Body of pancreas (tissue), 4 donors: ENCODE data around the gene STOML1. TPM values are rescaled to one million over a fixed set of nuclear protein-coding genes. Genes with fewer than 3 reads are reported as not detected.
"Not testable (repeated sequence)": the region's sequence is repeated elsewhere in the genome, so short reads cannot be mapped to it uniquely, and the experiment has no call there.

Source experiments
- ATAC-seq: fragments of 150-250 bp; one replicate; pipeline ENCODE4 v1.9.1; 2016
- DNase-seq, 4 donors: peaks; one replicate each; pipeline ENCODE4 v3.0.0-alpha.2; 2019
- H3K27ac ChIP-seq, 4 donors: fragments of 200-600 bp; sonication (generic); 1 replicate in 3 of 4; 2 replicates in 1 of 4; pipeline versions ENCODE4 v1.5.1 to v1.6.1; 2016 to 2019; ENCODE audit warnings: mild to moderate bottlenecking in 1 of 4, mixed read lengths in 1 of 4, moderate library complexity in 1 of 4
- H3K27me3 ChIP-seq, 2 donors: fragments of 200-600 bp; sonication (generic); one replicate each; pipeline ENCODE4 v1.6.0; 2016; ENCODE audit warnings: mild to moderate bottlenecking in 1 of 2
- H3K36me3 ChIP-seq, 2 donors: fragments of 200-600 bp; sonication (generic); replicated peaks in 1 of 2; 2 replicates each; pipeline ENCODE4 v1.5.1; 2016; ENCODE audit warnings: low read depth in 2 of 2; ENCODE audit not compliant: insufficient read depth in 1 of 2
- H3K4me1 ChIP-seq: fragments of 200-600 bp; sonication (generic); one replicate; pipeline ENCODE4 v1.6.0; 2016
- H3K4me3 ChIP-seq, 2 donors: fragments of 200-600 bp; sonication (generic); 1 replicate in 1 of 2; 2 replicates in 1 of 2; pipeline ENCODE4 v1.5.1; 2016 to 2019
- H3K9me3 ChIP-seq, 3 donors: fragments of 200-600 bp; sonication (generic); 1 replicate in 2 of 3; 2 replicates in 1 of 3; pipeline ENCODE4 v1.5.1; 2016
- CTCF ChIP-seq, 7 experiments: fragments of 450-650 bp in 4 of 7; fragments of 200-600 bp in 3 of 7; sonication (generic) in 3 of 7; IDR thresholded peaks; one replicate each; pipeline ENCODE4 v1.5.1; 2016 to 2019; ENCODE audit warnings: antibody characterized with exemption in 7 of 7
- POLR2A ChIP-seq, 3 donors: fragments of 450-650 bp; IDR thresholded peaks; one replicate each; pipeline ENCODE4 v1.6.1; 2016; ENCODE audit warnings: antibody characterized with exemption in 3 of 3, mild to moderate bottlenecking in 2 of 3
- WGBS, 2 donors: methylation state at CpG; one replicate each; pipeline ENCODE4 v1.1.5; 2017; 5-methylcytosine and 5-hydroxymethylcytosine counted together
- intact Hi-C: fragments of 100-400 bp; cut with DNase I; formaldehyde crosslinking; loops from one replicate; pipeline ENCODE4 v1.15.1; 2023
- total RNA-seq, 2 donors: library from RNA; depleted of rRNA; stranded (reverse); fragments of >200 nt; gene quantifications; one replicate each; pipeline ENCODE4 v1.1.0, GENCODE V29; 2016

STOML1 gene
- total RNA-seq, 2 donors from 2014 or later: 6.0 to 10.2 TPM

- H3K27me3 ChIP-seq: no peaks in the 10 kb centered on the region
- DNase-seq: no peak
- ATAC-seq: no peak
- no peak overlapping the region for H3K4me3 ChIP-seq
- no peak overlapping the region for H3K27ac ChIP-seq
- no peaks in the 10 kb centered on the region for H3K9me3 ChIP-seq
- intact Hi-C loops: no loop called here
- TF ChIP-seq CTCF (IDR thresholded peaks at IDR 0.05) (no peak), POLR2A (IDR thresholded peaks at IDR 0.05) (no peak)
- WGBS, 2 donors: 84 to 91% methylated on average over 4 of the region's 4 CpGs
- H3K4me1 ChIP-seq: peaks cover 21% of the 10 kb centered on the region
- no peaks in the 10 kb centered on the region for H3K36me3 ChIP-seq
These were observed 53.0 kb downstream of the STOML1 start for GRCh38 chr15:73939138-73939537.

- H3K4me3 ChIP-seq, H3K27ac ChIP-seq: not testable (repeated sequence)
These were observed 53.6 kb downstream of the STOML1 start for GRCh38 chr15:73938516-73938915.

GRCh38 chr15:73937726-73938125 lies 54.4 kb downstream of the STOML1 start:
- TF ChIP-seq POLR2A (IDR thresholded peaks at IDR 0.05) (no peak), CTCF (IDR thresholded peaks at IDR 0.05) (no peak)
- ATAC-seq (no peak), DNase-seq (no peak)
- H3K9me3 ChIP-seq: no peaks in the 10 kb centered on the region
- H3K36me3 ChIP-seq: no peaks in the 10 kb centered on the region
- intact Hi-C loops: no loop called here
- 94 to 95% methylated on average over 10 to 11 of the region's 11 CpGs for WGBS, 2 donors
- H3K27me3 ChIP-seq: no peaks in the 10 kb centered on the region
- H3K27ac ChIP-seq: no peak overlapping the region
- H3K4me3 ChIP-seq: no peak overlapping the region
- peaks cover 27% of the 10 kb centered on the region for H3K4me1 ChIP-seq

More at GRCh38 chr15:73938516-73938915, 53.6 kb downstream of the STOML1 start:
- DNase-seq, H3K9me3 ChIP-seq, intact Hi-C loops, H3K36me3 ChIP-seq, ATAC-seq, H3K27me3 ChIP-seq: not testable (repeated sequence)
- H3K4me1 ChIP-seq: peaks cover 27% of the 10 kb centered on the region
- 90 to 98% methylated on average over 8 of the region's 8 CpGs for WGBS, 2 donors

DNA sequence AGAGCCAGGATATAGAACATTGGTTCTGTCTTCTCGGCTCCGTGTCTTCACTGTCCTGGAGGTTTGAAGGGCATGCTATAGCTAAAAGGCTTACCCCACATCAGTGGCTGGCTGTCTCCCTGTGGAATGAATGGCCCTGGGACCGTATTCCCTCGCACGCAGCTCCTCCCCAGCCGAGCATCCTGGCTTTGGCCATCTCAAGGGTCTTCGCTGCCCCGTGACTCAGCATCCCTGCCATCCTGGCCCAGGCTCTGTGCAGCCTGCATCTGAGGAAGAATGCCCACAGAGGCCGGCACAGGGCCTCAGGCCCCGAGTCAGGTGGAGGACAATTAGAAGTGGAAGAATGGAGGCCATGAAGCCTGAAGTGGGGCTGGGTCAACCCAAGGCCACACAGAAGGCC lies 54.8 kb downstream of the STOML1 start:
- 80 to 85% methylated on average over 1 to 10 of the region's 10 CpGs for WGBS, 2 donors
- intact Hi-C loops: no loop called here
- H3K27ac ChIP-seq: no peak overlapping the region

GRCh38 chr15:73936588-73937290 lies 55.4 kb downstream of the STOML1 start:
- no peak for DNase-seq
- H3K27me3 ChIP-seq: no peaks in the 10 kb centered on the region

More for the DNA sequence above, 54.8 kb downstream of the STOML1 start:
- Histone ChIP-seq H3K9me3 (no peaks in the 10 kb centered on the region), H3K4me3 (no peak overlapping the region), H3K36me3 (no peaks in the 10 kb centered on the region), H3K4me1 (peaks cover 27% of the 10 kb centered on the region), H3K27me3 (no peaks in the 10 kb centered on the region)
- no peak for ATAC-seq
- no peak for DNase-seq
- TF ChIP-seq CTCF (IDR thresholded peaks at IDR 0.05) (no peak), POLR2A (IDR thresholded peaks at IDR 0.05) (no peak)

More at GRCh38 chr15:73936588-73937290, 55.4 kb downstream of the STOML1 start:
- ATAC-seq: no peak
- no peak overlapping the region for H3K27ac ChIP-seq
- H3K4me3 ChIP-seq: no peak overlapping the region
- no peaks in the 10 kb centered on the region for H3K9me3 ChIP-seq
- intact Hi-C loops: no loop called here
- no peaks in the 10 kb centered on the region for H3K36me3 ChIP-seq
- peaks cover 27% of the 10 kb centered on the region for H3K4me1 ChIP-seq
- TF ChIP-seq POLR2A (IDR thresholded peaks at IDR 0.05) (no peak), CTCF (IDR thresholded peaks at IDR 0.05) (no peak)
- 70 to 73% methylated on average over 6 to 12 of the region's 12 CpGs for WGBS, 2 donors
